ENCODE data around the gene SH3RF1. TPM values are rescaled to one million over a fixed set of nuclear protein-coding genes. Genes with fewer than 3 reads are reported as not detected.

SH3RF1 gene
- total and polyA plus RNA-seq, 2 donors: 2.0 to 3.7 TPM

DNA sequence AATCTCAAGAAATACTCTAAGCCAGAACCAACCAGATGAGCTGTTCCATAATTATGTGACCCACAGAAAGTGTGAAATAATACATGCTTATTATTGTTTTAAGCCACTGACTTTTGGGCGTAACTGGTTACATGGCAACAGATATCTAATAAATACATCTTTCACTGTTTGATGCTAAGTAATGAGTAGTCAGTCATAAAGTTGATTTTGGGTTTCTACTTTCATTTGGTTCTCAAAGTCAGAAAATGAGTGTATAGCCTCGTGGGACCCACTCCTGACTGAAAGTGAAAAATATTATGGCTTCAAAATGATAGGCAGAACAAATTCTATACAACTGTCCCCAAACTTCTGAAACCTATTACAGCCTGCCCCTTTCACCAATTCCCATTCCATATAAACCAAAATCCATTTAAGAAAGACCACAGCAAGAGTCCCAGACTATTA lies 172.7 kb downstream of the SH3RF1 start:
- H3K27ac ChIP-seq (ENCODE audit: low read depth in 1 of 2, low read length in 1 of 2): no peak overlapping the region
- no peak overlapping the region for H3K4me3 ChIP-seq (ENCODE audit: low read length in 2 of 2)
- WGBS: 91% methylated on average over 2 of the region's 2 CpGs
- H3K27me3 ChIP-seq (ENCODE audit: control insufficient read depth in 2 of 2, insufficient read depth in 1 of 2, low read length in 1 of 2): no peaks in the 10 kb centered on the region
- no peaks in the 10 kb centered on the region for H3K36me3 ChIP-seq (ENCODE audit: control insufficient read depth in 2 of 2, insufficient read depth in 2 of 2, low read length in 1 of 2)
- no peak for DNase-seq (ENCODE audit: low read depth in 6 of 9, low spot score in 9 of 9)
- H3K9me3 ChIP-seq (ENCODE audit: control insufficient read depth in 2 of 2, insufficient read depth in 1 of 2, low read length in 1 of 2): no peaks in the 10 kb centered on the region
- H3K4me1 ChIP-seq (ENCODE audit: control insufficient read depth in 2 of 2, insufficient read depth in 2 of 2, low read length in 2 of 2): no peaks in the 10 kb centered on the region

DNA sequence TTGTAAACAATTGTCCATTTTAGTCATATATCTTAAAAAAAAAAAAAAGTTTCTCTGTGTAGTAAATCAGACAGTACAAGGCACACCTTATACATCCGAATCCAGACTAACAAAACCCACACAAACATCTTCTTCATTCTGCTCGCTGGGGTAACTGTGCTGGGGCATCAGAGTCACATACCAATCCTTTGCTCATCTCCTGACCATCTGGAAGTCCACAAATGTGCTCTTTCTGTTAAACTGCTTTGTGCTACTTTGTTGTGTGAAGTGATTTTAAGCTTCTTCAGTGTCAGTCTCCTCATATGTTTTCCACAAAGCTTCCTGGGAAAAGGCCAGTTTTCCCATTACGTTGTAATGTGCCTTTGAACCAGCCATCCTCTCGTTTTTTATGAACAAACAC lies 174.5 kb downstream of the SH3RF1 start:
- Histone ChIP-seq H3K4me1 (ENCODE audit: control insufficient read depth in 2 of 2, insufficient read depth in 2 of 2, low read length in 2 of 2) (no peaks in the 10 kb centered on the region), H3K4me3 (ENCODE audit: low read length in 2 of 2) (no peak overlapping the region), H3K9me3 (ENCODE audit: control insufficient read depth in 2 of 2, insufficient read depth in 1 of 2, low read length in 1 of 2) (peaks cover 1 to 5% of the 10 kb centered on the region in 2 donors), H3K27ac (ENCODE audit: low read depth in 1 of 2, low read length in 1 of 2) (no peak overlapping the region), H3K27me3 (ENCODE audit: control insufficient read depth in 2 of 2, insufficient read depth in 1 of 2, low read length in 1 of 2) (no peaks in the 10 kb centered on the region), H3K36me3 (ENCODE audit: control insufficient read depth in 2 of 2, insufficient read depth in 2 of 2, low read length in 1 of 2) (no peaks in the 10 kb centered on the region)
- DNase-seq (ENCODE audit: low read depth in 6 of 9, low spot score in 9 of 9): no peak
- WGBS: 97% methylated on average over 4 of the region's 4 CpGs

DNA sequence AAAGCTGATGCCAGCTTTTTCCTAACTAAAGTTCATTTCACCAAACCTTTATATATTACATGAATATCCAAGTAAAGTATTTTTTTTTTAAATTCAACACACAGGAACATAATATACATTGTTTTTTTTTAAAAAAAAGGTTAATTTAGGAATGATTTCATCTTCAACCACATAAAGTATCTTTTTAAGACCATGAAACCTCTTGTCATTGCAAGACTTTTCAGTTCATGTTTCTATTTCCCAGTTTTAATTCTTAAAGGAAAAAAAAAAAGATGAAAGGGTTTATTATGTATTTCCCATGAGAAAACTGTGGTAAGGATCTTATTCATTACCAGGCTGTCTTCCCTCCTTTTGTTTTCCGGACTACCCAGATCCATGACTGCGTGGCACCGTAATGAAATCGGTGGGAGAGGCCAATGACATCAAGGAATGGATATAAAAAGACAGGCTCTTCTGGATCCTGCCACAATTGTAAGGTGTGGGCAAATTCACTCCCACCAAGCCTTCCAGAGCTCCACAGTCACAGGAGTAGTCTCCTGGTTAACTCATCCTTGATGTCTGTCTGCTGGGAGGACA lies 176.0 kb downstream of the SH3RF1 start:
- Histone ChIP-seq H3K27me3 (ENCODE audit: control insufficient read depth in 2 of 2, insufficient read depth in 1 of 2, low read length in 1 of 2) (no peaks in the 10 kb centered on the region), H3K4me3 (ENCODE audit: low read length in 2 of 2) (no peak overlapping the region), H3K4me1 (ENCODE audit: control insufficient read depth in 2 of 2, insufficient read depth in 2 of 2, low read length in 2 of 2) (no peaks in the 10 kb centered on the region), H3K9me3 (ENCODE audit: control insufficient read depth in 2 of 2, insufficient read depth in 1 of 2, low read length in 1 of 2) (peaks cover 1 to 12% of the 10 kb centered on the region in 2 donors), H3K27ac (ENCODE audit: low read depth in 1 of 2, low read length in 1 of 2) (no peak overlapping the region), H3K36me3 (ENCODE audit: control insufficient read depth in 2 of 2, insufficient read depth in 2 of 2, low read length in 1 of 2) (no peaks in the 10 kb centered on the region)
- 96% methylated on average over 4 of the region's 4 CpGs for WGBS
- DNase-seq (ENCODE audit: low read depth in 6 of 9, low spot score in 9 of 9): no peak

DNA sequence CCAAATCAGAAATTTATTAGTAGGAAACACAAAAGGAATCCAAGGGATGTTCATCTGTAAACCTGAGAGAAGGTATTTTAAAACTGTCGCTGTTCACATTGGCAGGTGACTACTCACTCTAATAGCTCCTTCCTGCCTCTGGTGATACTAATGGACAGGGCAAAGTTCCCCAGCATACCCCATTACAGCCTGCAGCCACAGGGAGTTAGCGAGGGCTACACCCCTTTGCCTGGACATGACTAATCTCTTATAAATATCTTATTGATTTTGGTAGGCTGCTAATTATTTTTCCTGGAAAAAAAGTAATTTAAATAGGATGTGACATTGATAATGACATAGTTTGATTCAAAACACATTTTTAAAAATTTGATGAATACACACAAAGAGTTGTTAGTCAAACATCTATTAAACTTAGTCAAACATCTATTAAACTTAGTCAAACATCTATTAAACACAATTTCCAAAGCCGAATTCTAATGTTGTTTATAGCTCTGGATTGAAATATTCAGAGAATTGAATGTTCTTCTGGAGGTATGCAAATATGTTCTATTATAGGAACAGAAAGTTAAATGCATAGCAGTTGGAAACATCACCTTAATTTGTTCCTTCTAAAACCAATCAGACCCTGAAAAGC lies 177.8 kb downstream of the SH3RF1 start:
- peaks cover 1 to 12% of the 10 kb centered on the region in 2 donors for H3K9me3 ChIP-seq (ENCODE audit: control insufficient read depth in 2 of 2, insufficient read depth in 1 of 2, low read length in 1 of 2)
- DNase-seq (ENCODE audit: low read depth in 6 of 9, low spot score in 9 of 9): no peak
- H3K4me1 ChIP-seq (ENCODE audit: control insufficient read depth in 2 of 2, insufficient read depth in 2 of 2, low read length in 2 of 2): no peaks in the 10 kb centered on the region
- WGBS: 97% methylated on average over 3 of the region's 3 CpGs
- H3K27ac ChIP-seq (ENCODE audit: low read depth in 1 of 2, low read length in 1 of 2): no peak overlapping the region
- H3K36me3 ChIP-seq (ENCODE audit: control insufficient read depth in 2 of 2, insufficient read depth in 2 of 2, low read length in 1 of 2): no peaks in the 10 kb centered on the region
- H3K4me3 ChIP-seq (ENCODE audit: low read length in 2 of 2): no peak overlapping the region
- H3K27me3 ChIP-seq (ENCODE audit: control insufficient read depth in 2 of 2, insufficient read depth in 1 of 2, low read length in 1 of 2): no peaks in the 10 kb centered on the region

DNA sequence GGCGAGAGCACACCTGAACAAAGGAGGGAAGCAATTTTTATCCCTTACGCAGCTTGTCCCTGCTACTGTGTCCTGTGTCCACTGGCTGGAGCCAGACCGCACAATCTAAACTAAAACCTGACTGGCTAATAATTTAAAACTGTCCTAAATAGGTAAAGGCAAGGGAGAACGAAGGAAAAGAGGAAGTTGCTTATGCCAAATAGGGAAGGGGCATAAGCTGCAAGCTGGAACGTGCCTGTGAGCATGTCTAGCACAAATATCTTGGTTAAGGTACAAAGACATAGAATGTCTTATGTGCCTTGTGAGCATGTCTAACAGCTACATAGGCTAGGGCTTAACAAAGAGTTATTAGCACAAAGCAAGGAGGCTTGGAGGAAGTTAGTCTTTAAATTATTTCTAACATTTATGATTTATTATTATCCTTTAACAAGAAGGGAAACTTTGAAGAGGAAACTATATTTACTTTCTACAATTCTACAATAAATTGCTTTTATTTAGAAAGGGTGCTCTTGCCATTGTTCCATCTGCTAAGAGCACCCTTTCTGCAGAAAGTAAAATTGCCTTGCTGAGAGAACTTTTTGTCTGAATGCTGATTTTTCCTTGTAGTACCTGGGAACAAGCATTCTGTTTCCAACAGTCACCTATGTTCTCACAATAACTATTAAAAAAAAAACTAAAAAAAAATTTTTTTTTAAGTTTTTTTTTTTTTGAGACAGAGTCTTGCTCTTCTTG lies 180.1 kb downstream of the SH3RF1 start:
- Histone ChIP-seq H3K9me3 (ENCODE audit: control insufficient read depth in 2 of 2, insufficient read depth in 1 of 2, low read length in 1 of 2) (peaks cover 1 to 12% of the 10 kb centered on the region in 2 donors), H3K4me1 (ENCODE audit: control insufficient read depth in 2 of 2, insufficient read depth in 2 of 2, low read length in 2 of 2) (no peaks in the 10 kb centered on the region), H3K27ac (ENCODE audit: low read depth in 1 of 2, low read length in 1 of 2) (no peak overlapping the region), H3K36me3 (ENCODE audit: control insufficient read depth in 2 of 2, insufficient read depth in 2 of 2, low read length in 1 of 2) (no peaks in the 10 kb centered on the region), H3K4me3 (ENCODE audit: low read length in 2 of 2) (no peak overlapping the region), H3K27me3 (ENCODE audit: control insufficient read depth in 2 of 2, insufficient read depth in 1 of 2, low read length in 1 of 2) (no peaks in the 10 kb centered on the region)
- WGBS: 89% methylated on average over 5 of the region's 5 CpGs
- DNase-seq (ENCODE audit: low read depth in 6 of 9, low spot score in 9 of 9): no peak

DNA sequence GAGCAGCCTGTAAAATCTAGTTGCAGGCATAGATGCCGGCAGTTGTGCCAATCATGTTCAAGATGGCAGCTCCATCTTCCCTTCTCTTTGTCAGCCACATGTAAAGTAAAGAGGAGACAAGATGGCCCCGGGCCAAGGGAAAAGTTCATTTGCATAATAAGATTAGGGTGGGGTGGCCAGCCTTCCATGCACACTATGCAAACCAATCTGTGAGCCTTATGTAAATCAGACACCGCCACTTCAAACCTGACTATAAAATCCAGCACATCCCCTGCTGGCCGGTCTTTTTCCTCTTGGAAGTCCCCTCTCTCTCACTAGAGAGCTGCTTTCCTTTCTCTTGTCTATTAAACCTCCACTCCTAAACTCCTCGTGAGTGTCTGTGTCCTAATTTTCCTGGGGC lies 181.8 kb downstream of the SH3RF1 start:
- Histone ChIP-seq H3K27ac (ENCODE audit: low read depth in 1 of 2, low read length in 1 of 2) (no peak overlapping the region), H3K4me1 (ENCODE audit: control insufficient read depth in 2 of 2, insufficient read depth in 2 of 2, low read length in 2 of 2) (no peaks in the 10 kb centered on the region), H3K4me3 (ENCODE audit: low read length in 2 of 2) (no peak overlapping the region), H3K9me3 (ENCODE audit: control insufficient read depth in 2 of 2, insufficient read depth in 1 of 2, low read length in 1 of 2) (peaks cover 1 to 12% of the 10 kb centered on the region in 2 donors), H3K36me3 (ENCODE audit: control insufficient read depth in 2 of 2, insufficient read depth in 2 of 2, low read length in 1 of 2) (no peaks in the 10 kb centered on the region), H3K27me3 (ENCODE audit: control insufficient read depth in 2 of 2, insufficient read depth in 1 of 2, low read length in 1 of 2) (no peaks in the 10 kb centered on the region)
- no peak for DNase-seq (ENCODE audit: low read depth in 6 of 9, low spot score in 9 of 9)
- 97% methylated on average over 5 of the region's 5 CpGs for WGBS

DNA sequence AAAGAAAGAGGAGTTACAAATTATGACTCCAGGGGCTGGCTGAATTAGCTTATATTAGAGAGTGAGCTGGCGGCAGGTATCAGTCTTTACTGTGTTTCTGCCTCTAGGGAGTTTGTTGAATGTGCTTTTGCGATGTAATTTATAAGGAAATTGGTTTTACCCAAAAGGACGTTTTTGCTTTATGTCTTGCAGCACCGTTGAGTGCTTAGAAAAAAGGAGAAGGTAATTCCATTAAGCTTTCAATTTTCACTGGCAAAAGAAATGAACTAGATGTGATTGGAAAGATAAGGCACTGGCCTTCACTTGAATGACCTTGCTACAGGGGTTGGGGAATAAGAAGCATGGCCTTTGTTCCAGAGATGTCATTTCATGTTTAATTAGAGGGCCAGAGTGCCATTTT lies 185.8 kb downstream of the SH3RF1 start:
- H3K9me3 ChIP-seq (ENCODE audit: control insufficient read depth in 2 of 2, insufficient read depth in 1 of 2, low read length in 1 of 2): no peaks in the 10 kb centered on the region
- no peaks in the 10 kb centered on the region for H3K27me3 ChIP-seq (ENCODE audit: control insufficient read depth in 2 of 2, insufficient read depth in 1 of 2, low read length in 1 of 2)
- no peak overlapping the region for H3K27ac ChIP-seq (ENCODE audit: low read depth in 1 of 2, low read length in 1 of 2)
- peaks cover 3% of the 10 kb centered on the region in 2 donors for H3K4me1 ChIP-seq (ENCODE audit: control insufficient read depth in 2 of 2, insufficient read depth in 2 of 2, low read length in 2 of 2)
- WGBS: 94% methylated on average over 4 of the region's 4 CpGs
- no peak for DNase-seq (ENCODE audit: low read depth in 6 of 9, low spot score in 9 of 9)
- no peaks in the 10 kb centered on the region for H3K36me3 ChIP-seq (ENCODE audit: control insufficient read depth in 2 of 2, insufficient read depth in 2 of 2, low read length in 1 of 2)
- no peak overlapping the region for H3K4me3 ChIP-seq (ENCODE audit: low read length in 2 of 2)

DNA sequence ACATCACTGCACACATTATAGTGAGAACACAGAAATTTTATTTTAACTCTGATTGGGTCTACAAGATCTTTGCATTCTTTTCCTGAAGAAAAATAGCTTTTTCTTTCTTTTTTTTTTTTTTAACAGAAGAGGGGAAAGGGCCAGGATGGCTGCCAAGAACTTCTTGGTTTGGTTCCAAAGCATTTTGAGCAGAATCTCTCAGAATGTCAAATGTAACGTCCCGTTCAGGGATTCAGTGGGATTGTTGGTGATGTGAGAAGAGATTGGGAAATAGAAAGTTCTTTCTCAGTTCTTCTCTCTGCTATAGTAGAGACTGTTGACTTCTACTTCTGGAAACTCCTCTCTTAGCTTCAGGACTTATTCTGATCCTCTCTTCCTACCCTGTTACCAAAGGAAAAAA lies 189.8 kb downstream of the SH3RF1 start:
- Histone ChIP-seq H3K36me3 (ENCODE audit: control insufficient read depth in 2 of 2, insufficient read depth in 2 of 2, low read length in 1 of 2) (no peaks in the 10 kb centered on the region), H3K4me3 (ENCODE audit: low read length in 2 of 2) (no peak overlapping the region), H3K4me1 (ENCODE audit: control insufficient read depth in 2 of 2, insufficient read depth in 2 of 2, low read length in 2 of 2) (peaks cover 3 to 10% of the 10 kb centered on the region in 2 donors), H3K27ac (ENCODE audit: low read depth in 1 of 2, low read length in 1 of 2) (peak overlapping the region in 1 of 2 donors; percentile 59), H3K9me3 (ENCODE audit: control insufficient read depth in 2 of 2, insufficient read depth in 1 of 2, low read length in 1 of 2) (no peaks in the 10 kb centered on the region), H3K27me3 (ENCODE audit: control insufficient read depth in 2 of 2, insufficient read depth in 1 of 2, low read length in 1 of 2) (no peaks in the 10 kb centered on the region)
- DNase-seq (ENCODE audit: low read depth in 6 of 9, low spot score in 9 of 9): peak in 1 of 9 donors; percentile 16
- WGBS: 55% methylated on average over 2 of the region's 2 CpGs
